HL-60 (cell line): ENCODE data around the gene CCDC187.

ENCODE experiments used
- DNase-seq, 2 experiments: peaks; one replicate each; pipeline ENCODE4 v3.0.0-alpha.2; 2010 to 2020; ENCODE audit warnings: low read depth in 1 of 2, low spot score in 1 of 2
- H3K27ac ChIP-seq: fragments of 250-450 bp; sonication (Bioruptor Pico); replicated peaks from 2 replicates; pipeline ENCODE4 v1.5.1; 2020; ENCODE audit warnings: mild to moderate bottlenecking, moderate library complexity
- H3K27me3 ChIP-seq: fragments of 250-450 bp; sonication (Bioruptor Pico); 2 replicates; pipeline ENCODE4 v1.5.1; 2021; ENCODE audit warnings: mild to moderate bottlenecking, moderate library complexity; ENCODE audit not compliant: insufficient read depth, poor library complexity, severe bottlenecking
- H3K4me3 ChIP-seq: replicated peaks from 2 replicates; pipeline ENCODE4 v1.5.1; 2011; ENCODE audit warnings: mild to moderate bottlenecking, control low read depth, low read length; ENCODE audit not compliant: insufficient read depth
- CTCF ChIP-seq: IDR thresholded peaks from one replicate; pipeline ENCODE4 v1.5.1; 2011; ENCODE audit warnings: low read length, control low read depth, inconsistent platforms; ENCODE audit not compliant: insufficient read depth
- GABPA ChIP-seq: IDR thresholded peaks from 2 replicates; pipeline ENCODE4 v1.6.1; 2012; ENCODE audit warnings: low read depth
- POLR2AphosphoS5 ChIP-seq: IDR thresholded peaks from 2 replicates; pipeline ENCODE4 v1.6.1; 2012; ENCODE audit warnings: low read depth
- REST ChIP-seq: IDR thresholded peaks from 2 replicates; pipeline ENCODE4 v1.6.1; 2012; ENCODE audit warnings: low read depth; ENCODE audit not compliant: insufficient replicate concordance
- SPI1 ChIP-seq: IDR thresholded peaks from 2 replicates; pipeline ENCODE4 v1.6.1; 2012; ENCODE audit warnings: low read depth, mild to moderate bottlenecking, borderline replicate concordance

CCDC187 gene

GRCh38 chr9:136281421-136282271, 22.2 kb downstream of the CCDC187 start:
- peaks cover 4% of the 10 kb centered on the region for H3K27me3 ChIP-seq
- no peak for TF ChIP-seq CTCF
- no peak for DNase-seq
- no peak overlapping the region for H3K4me3 ChIP-seq
- H3K27ac ChIP-seq, result no peak overlapping the region

- no peak for DNase-seq
- H3K4me3 ChIP-seq, result no peak overlapping the region
- no peak for TF ChIP-seq REST
- no peak for TF ChIP-seq CTCF
- TF ChIP-seq SPI1, result no peak
- no peak for TF ChIP-seq GABPA
- TF ChIP-seq POLR2AphosphoS5, result no peak
- H3K27ac ChIP-seq, result no peak overlapping the region
- H3K27me3 ChIP-seq, result peaks cover 5% of the 10 kb centered on the region
Observed at GRCh38 chr9:136280535-136281315, 23.2 kb downstream of the CCDC187 start.

GRCh38 chr9:136279471-136279870, 24.4 kb downstream of the CCDC187 start:
- Histone ChIP-seq H3K27me3 (peaks cover 13% of the 10 kb centered on the region), H3K27ac (no peak overlapping the region), H3K4me3 (no peak overlapping the region)
- TF ChIP-seq SPI1 (no peak), GABPA (no peak), CTCF (no peak), REST (no peak), POLR2AphosphoS5 (no peak)
- DNase-seq, result no peak
